HT-29 (cell line): Measurements from ENCODE around the gene PDE4C. TPM values are rescaled to one million over a fixed set of nuclear protein-coding genes. Genes with fewer than 3 reads are reported as not detected.

Experiments
- DNase-seq: peaks from one replicate; pipeline ENCODE4 v3.0.0-alpha.2; 2015; ENCODE audit warnings: low spot score
- total RNA-seq: library from RNA; depleted of rRNA; stranded (reverse); fragments of >200 nt; shearing (Covaris generic); gene quantifications from 2 replicates; pipeline ENCODE4 v1.2.3, GENCODE V29; 2014; rRNA removed

PDE4C gene
- total RNA-seq, 1 experiment from 2014 or later = 3.4 TPM

DNA sequence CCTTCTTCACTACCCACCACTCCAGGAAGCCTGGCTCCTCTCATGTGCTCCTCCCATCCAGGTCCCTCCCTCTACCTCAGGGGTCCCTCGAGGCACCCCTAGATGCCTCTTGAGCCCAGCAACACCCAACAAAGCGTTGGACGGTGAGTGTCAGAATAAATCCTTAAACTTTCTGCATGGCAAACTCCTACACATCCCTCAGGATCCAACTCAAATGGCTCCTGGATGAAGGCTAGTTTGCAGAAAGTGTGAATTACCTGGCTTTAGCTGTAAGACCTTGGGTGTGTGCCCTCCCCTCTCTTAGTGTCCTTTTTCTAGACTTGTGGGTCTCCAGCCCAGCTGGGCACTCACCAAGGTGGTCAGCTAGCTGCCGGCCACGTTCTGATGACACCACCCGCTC, 27.9 kb downstream of the PDE4C start:
- no peak for DNase-seq

GRCh38 chr19:18197941-18198340, 28.3 kb downstream of the PDE4C start:
- DNase-seq = no peak

- no peak for DNase-seq
Measured at GRCh38 chr19:18197306-18197705, 28.9 kb downstream of the PDE4C start.

DNA sequence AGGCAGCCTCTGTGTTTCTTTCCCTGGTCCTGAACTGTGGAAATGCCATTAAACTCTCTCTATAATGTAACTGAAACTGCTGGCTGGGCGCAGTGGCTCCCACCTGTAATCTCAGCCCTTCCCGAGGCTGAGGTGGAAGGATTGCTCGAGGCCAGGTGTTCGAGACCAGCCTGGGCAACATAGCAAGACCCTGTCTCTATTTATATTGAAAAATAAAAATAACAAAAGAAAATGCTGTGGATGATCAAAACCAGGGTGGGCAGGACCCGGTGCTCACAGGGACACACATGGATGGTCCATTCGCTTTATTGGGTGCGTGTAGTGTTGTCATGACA, 29.8 kb downstream of the PDE4C start:
- no peak for DNase-seq

DNA sequence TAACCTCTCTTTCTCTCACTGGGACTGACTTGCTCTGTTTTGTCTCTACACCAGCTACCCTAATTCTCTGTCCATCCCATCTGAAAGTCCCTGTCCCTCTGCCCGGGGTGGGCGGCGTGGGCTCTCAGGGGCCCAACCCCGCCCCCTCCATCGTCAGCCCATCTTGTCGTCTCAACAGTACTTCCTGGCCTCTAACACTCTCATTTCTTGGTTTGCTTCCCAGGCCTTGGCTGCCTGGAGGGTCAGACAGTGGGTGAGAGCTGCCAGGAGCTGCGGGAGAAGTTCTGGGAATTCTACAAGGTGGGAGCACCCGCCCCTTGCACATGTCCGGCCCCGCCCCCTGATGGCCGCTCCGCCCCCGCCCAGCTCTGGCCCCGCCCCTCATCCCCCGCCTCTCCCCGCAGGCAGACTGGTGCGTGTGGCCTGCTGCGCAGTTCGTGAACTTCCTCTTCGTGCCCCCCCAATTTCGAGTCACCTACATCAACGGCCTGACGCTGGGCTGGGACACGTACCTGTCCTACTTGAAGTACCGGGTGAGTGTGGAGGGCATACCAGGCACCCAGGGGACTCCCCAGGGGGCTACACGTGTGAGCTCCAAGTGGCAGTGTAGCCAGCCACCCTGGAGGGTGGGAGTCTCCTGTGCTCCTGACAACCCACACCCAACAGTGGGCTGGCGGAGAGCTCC, 31.5 kb downstream of the PDE4C start:
- DNase-seq = no peak

DNA sequence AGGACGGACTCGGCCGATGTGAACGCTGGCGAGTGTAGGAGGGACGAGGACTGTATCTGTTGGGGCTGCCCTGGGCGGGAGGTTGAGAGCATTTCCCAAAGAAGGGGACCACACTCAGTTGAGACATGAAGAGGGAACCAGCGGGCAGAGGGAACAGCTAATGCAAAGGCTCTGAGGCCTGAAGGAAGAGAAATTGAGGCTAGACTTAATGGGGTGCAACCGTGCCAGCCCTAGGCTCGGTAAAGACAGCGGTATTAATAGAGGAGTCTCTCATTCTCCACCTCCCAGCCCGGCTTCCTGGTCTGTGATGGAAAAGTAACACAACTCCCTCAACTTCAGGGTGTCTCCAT, 32.1 kb downstream of the PDE4C start:
- DNase-seq = no peak

DNA sequence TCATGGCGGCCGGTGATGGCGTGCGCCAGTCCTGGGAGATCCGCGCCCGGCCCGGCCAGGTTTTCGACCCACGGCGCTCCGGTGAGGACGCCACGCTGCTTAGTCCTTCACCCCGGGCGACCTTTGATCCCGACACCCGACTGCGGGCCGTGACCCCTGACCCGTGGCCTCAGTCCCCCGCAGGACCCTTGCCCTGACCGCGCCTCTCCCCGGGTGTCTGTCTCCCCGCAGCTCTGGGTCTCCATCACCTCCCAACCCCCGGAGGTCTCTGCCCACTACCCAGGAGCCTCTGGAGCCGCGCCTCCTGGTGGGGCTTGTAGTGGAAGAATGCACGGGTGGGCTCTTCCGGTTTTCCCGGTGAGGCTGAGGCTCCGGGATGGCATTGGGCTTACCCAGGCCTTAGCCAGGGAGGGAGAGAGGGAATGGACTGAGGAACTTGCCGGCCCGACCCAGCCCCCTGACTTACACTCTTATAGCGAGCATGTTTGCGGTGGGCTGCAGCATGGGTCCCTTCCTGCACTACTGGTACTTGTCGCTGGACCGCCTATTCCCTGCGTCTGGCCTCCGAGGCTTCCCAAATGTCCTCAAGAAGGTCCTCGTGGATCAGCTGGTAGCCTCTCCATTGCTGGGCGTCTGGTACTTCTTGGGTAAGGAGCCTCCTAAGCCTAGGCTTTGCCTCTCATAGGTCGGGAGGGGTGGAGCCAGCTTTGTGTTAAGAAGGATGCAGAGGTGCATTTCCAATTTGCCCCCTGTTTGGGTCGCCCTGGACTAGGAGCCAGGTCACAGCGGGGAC, 32.7 kb downstream of the PDE4C start:
- DNase-seq = no peak

- DNase-seq = peak; percentile 97
Measured at GRCh38 chr19:18192673-18193387, 33.4 kb downstream of the PDE4C start, which contains the start of gene MPV17L2. Gene MPV17L2, plus strand, starts transcription at chr19:18193218. Its CDS starts 64 bp downstream, at chr19:18193282.

- DNase-seq = no peak
Measured at GRCh38 chr19:18191640-18192062, 34.6 kb downstream of the PDE4C start.

- no peak for DNase-seq
Measured at GRCh38 chr19:18190278-18190677, 36.0 kb downstream of the PDE4C start.

DNA sequence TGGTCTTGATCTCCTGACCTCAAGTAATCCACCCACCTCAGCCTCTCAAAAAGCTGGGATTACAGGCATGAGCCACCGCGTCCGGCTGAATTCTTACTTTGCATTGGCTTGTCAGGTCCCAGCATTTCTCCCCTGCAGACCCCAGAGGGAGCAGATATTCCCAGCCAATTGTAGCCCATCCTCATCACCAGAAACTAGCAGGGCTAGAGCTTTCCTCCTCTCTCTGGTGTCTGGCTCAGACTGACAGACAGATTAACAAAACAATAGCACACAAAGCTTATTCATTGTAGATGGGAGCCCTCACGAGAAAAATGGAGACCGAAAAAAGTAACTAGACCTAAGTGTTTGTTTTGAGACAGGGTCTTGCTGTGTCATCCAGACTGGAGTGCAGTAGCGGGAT, 40.7 kb downstream of the PDE4C start:
- no peak for DNase-seq

- no peak for DNase-seq
Measured at GRCh38 chr19:18183529-18183928, 42.7 kb downstream of the PDE4C start.

DNA sequence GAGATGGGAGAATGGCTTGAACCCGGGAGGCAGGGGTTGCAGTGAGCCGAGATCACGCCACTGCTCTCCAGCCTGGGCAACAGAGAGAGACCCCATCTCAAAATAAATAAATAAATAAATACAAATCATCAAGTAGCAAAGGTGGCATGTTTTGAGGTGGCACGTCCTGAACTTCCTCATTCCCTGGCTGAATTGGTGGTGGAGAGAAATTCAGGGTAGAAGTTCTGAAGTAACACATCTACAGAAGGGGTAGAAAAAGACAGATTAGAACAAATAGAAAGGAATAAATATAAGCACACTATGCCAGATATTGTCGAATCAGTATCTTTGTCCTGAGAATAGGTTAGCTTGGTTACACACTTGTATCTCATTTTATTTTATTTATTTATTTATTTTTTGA, 46.3 kb downstream of the PDE4C start:
- DNase-seq = no peak

DNA sequence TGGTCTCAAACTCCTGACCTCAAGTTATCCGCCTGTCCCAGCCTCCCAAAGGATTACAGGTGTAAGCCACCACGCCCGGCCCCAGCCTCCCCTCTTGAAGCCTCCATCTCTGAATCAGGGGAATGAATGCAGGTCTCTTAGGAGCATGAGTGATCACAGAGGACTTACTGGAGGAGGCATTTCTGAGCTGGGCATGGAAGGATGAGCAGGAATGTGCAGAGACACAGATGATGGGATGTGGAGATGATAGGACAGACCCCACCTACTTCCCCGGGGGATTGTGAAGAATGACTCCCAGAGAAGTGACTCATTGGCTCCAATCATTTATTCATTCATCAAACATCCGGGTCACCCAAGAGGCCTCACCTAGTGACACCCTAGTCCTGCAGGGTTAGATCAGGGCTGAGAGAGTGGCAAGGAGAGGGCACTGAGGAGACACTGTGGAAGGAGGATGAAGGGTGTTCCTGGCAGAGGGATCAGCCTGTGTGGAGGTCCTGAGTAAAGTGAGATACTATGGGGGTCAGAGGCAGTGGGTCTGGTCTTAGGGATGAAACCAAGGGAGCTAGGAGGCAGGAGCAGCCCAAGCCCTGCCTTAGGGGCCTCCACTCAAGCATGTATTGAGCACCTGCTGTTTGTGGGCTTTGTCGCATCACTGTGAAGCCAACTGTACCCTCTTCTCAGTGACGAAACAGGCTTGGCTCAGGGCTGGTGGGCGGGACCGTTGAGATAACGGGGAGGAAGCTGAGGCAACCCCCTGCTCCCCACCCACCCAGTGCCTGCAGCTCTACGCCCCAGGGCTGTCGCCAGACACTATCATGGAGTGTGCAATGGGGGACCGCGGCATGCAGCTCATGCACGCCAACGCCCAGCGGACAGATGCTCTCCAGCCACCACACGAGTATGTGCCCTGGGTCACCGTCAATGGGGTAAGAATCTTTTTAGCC, 49.6 kb downstream of the PDE4C start:
- DNase-seq = no peak

- no peak for DNase-seq
Measured at GRCh38 chr19:18174983-18175382, 51.3 kb downstream of the PDE4C start.

Other genes with a start within 250 kb of the PDE4C start
- gene ARRDC2, start 218.3 kb downstream of the PDE4C start, total RNA-seq = 39.1 and 40.5 TPM in 2 replicates
- not detected in 2 replicates for gene IL12RB1, start 139.5 kb downstream of the PDE4C start, total RNA-seq
- 8.6 and 13.8 TPM in 2 replicates for gene MAST3, start 128.7 kb downstream of the PDE4C start, total RNA-seq
- 26.4 and 37.7 TPM in 2 replicates for gene PIK3R2, start 73.3 kb downstream of the PDE4C start, total RNA-seq
- gene IFI30, start 52.6 kb downstream of the PDE4C start, total RNA-seq = 58.9 and 74.6 TPM in 2 replicates
- 42.3 and 54.3 TPM in 2 replicates for gene MPV17L2, start 33.2 kb downstream of the PDE4C start, total RNA-seq
- 1.2 and 2.7 TPM in 2 replicates for gene RAB3A, start 22.4 kb downstream of the PDE4C start, total RNA-seq
- gene IQCN, start 48.0 kb upstream of the PDE4C start, total RNA-seq = 0.71 and 1.1 TPM in 2 replicates
- gene JUND, start 55.2 kb upstream of the PDE4C start, total RNA-seq = 379 and 438 TPM in 2 replicates
- gene LSM4, start 96.6 kb upstream of the PDE4C start, total RNA-seq = 733 and 750 TPM in 2 replicates
- gene PGPEP1, start 114.2 kb upstream of the PDE4C start, total RNA-seq = 13.6 and 18.9 TPM in 2 replicates
- 529 and 584 TPM in 2 replicates for gene GDF15, start 159.7 kb upstream of the PDE4C start, total RNA-seq
- gene LRRC25, start 171.2 kb upstream of the PDE4C start, total RNA-seq = not detected in 2 replicates
- 78.0 and 87.1 TPM in 2 replicates for gene SSBP4, start 193.0 kb upstream of the PDE4C start, total RNA-seq
- 5.3 and 14.9 TPM in 2 replicates for gene ISYNA1, start 211.7 kb upstream of the PDE4C start, total RNA-seq